GM23248 (cell line): ENCODE data around the gene CD151. TPM values are rescaled to one million over a fixed set of nuclear protein-coding genes. Genes with fewer than 3 reads are reported as not detected.

Source experiments
- DNase-seq: peaks from one replicate; pipeline ENCODE4 v3.0.0-alpha.2; 2015
- H2AFZ ChIP-seq: fragments of 200-600 bp; sonication (generic); 2 replicates; pipeline ENCODE4 v1.6.1; 2016; ENCODE audit warnings: antibody characterized with exemption
- H3F3A ChIP-seq: fragments of 200-600 bp; sonication (generic); 2 replicates; pipeline ENCODE4 v1.6.1; 2016; ENCODE audit warnings: mild to moderate bottlenecking, antibody characterized with exemption, mixed run types; ENCODE audit not compliant: insufficient read depth
- H3K27ac ChIP-seq: fragments of 200-600 bp; sonication (generic); 2 replicates; pipeline ENCODE4 v1.5.1; 2016; ENCODE audit warnings: mild to moderate bottlenecking
- H3K27me3 ChIP-seq: fragments of 200-600 bp; sonication (generic); replicated peaks from 2 replicates; pipeline ENCODE4 v1.6.1; 2016; ENCODE audit warnings: mild to moderate bottlenecking; ENCODE audit not compliant: insufficient read depth
- H3K36me3 ChIP-seq: fragments of 200-600 bp; sonication (generic); 2 replicates; pipeline ENCODE4 v1.6.1; 2016; ENCODE audit warnings: low read depth, mild to moderate bottlenecking
- H3K4me1 ChIP-seq: fragments of 200-600 bp; sonication (generic); 2 replicates; pipeline ENCODE4 v1.6.1; 2016; ENCODE audit warnings: mild to moderate bottlenecking; ENCODE audit not compliant: insufficient read depth
- H3K4me2 ChIP-seq: fragments of 200-600 bp; sonication (generic); one replicate; pipeline ENCODE4 v1.6.1; 2016; ENCODE audit warnings: mild to moderate bottlenecking; ENCODE audit not compliant: unreplicated experiment
- H3K4me3 ChIP-seq: fragments of 200-600 bp; sonication (generic); 2 replicates; pipeline ENCODE4 v1.5.1; 2016; ENCODE audit warnings: mild to moderate bottlenecking
- H3K79me2 ChIP-seq: fragments of 200-600 bp; sonication (generic); 2 replicates; pipeline ENCODE4 v1.6.1; 2016; ENCODE audit warnings: mild to moderate bottlenecking; ENCODE audit not compliant: insufficient read depth
- H3K9ac ChIP-seq: fragments of 200-600 bp; sonication (generic); 2 replicates; pipeline ENCODE4 v1.6.1; 2016; ENCODE audit warnings: mild to moderate bottlenecking
- H3K9me2 ChIP-seq: fragments of 200-600 bp; sonication (generic); 2 replicates; pipeline ENCODE4 v1.6.1; 2016; ENCODE audit warnings: mixed run types, mild to moderate bottlenecking, moderate library complexity; ENCODE audit not compliant: insufficient read depth
- H3K9me3 ChIP-seq: fragments of 200-600 bp; sonication (generic); one replicate; pipeline ENCODE4 v1.6.1; 2017; ENCODE audit warnings: low read depth
- H4K20me1 ChIP-seq: fragments of 200-600 bp; sonication (generic); 2 replicates; pipeline ENCODE4 v1.6.0; 2016; ENCODE audit not compliant: insufficient read depth
- EZH2 ChIP-seq: fragments of 200-600 bp; sonication (generic); IDR thresholded peaks from 2 replicates; pipeline ENCODE4 v1.6.1; 2018; ENCODE audit warnings: antibody characterized with exemption, mild to moderate bottlenecking; ENCODE audit not compliant: insufficient read depth, poor library complexity, severe bottlenecking
- EZH2phosphoT487 ChIP-seq: fragments of 200-600 bp; sonication (generic); IDR thresholded peaks from 2 replicates; pipeline ENCODE4 v1.6.1; 2018; ENCODE audit warnings: antibody characterized with exemption, moderate library complexity, mild to moderate bottlenecking, low read depth; ENCODE audit not compliant: insufficient read depth
- WGBS, 2 experiments: methylation state at CpG; one replicate each; pipeline ENCODE4 v1.1.6; 2015 to 2017; ENCODE audit warnings: low lambda C conversion rate in 2 of 2, low coverage in 1 of 2; ENCODE audit errors: missing lambda C conversion rate in 2 of 2; 5-methylcytosine and 5-hydroxymethylcytosine counted together
- in situ Hi-C: fragments of 300-500 bp; cut with MboI; formaldehyde crosslinking; loops from 2 replicates; pipeline ENCODE4 v1.15.0; 2020
- polyA plus RNA-seq: library from polyadenylated mRNA; unstranded; fragments of >200 nt; fragmentation: Nextera tagmentation; extraction: Ambion mirVana; gene quantifications from 2 replicates; pipeline ENCODE4 v1.2.1, GENCODE V29; 2016
- total RNA-seq: library from RNA; depleted of rRNA; stranded (reverse); fragments of >200 nt; shearing (Covaris generic); gene quantifications from 2 replicates; pipeline ENCODE4 v1.2.3, GENCODE V29; 2014

The CD151 gene
- total and polyA plus RNA-seq, 2 experiments from 2014 or later, result 796 to 1,651 TPM

- in situ Hi-C loops, result no loop called here
- Histone ChIP-seq H3K27ac (no peak overlapping the region), H3K4me1 (0 out of 2 replicates have a peak, but pooled peaks cover 7% of the 10 kb centered on the region), H3K9me2 (no peaks in the 10 kb centered on the region), H3K79me2 (no peaks in the 10 kb centered on the region), H2AFZ (no peak overlapping the region), H3K36me3 (no peaks in the 10 kb centered on the region), H3K4me3 (no peak overlapping the region), H3K27me3 (no peaks in the 10 kb centered on the region), H3K9me3 (no peaks in the 10 kb centered on the region), H4K20me1 (no peaks in the 10 kb centered on the region), H3F3A (no peaks in the 10 kb centered on the region), H3K4me2 (no peak overlapping the region), H3K9ac (no peak overlapping the region)
- WGBS, 2 experiments, result 94% methylated on average over 12 of the region's 12 CpGs
- no peak for DNase-seq
- no peak for TF ChIP-seq EZH2
- TF ChIP-seq EZH2phosphoT487, result no peak
These were observed 29.9 kb downstream of the CD151 start for GRCh38 chr11:862696-863022.

- TF ChIP-seq EZH2phosphoT487 (no peak), EZH2 (no peak)
- DNase-seq, result no peak
- Histone ChIP-seq H3K4me3 (no peak overlapping the region), H3K9me2 (no peaks in the 10 kb centered on the region), H3K9me3 (no peaks in the 10 kb centered on the region), H3K79me2 (no peaks in the 10 kb centered on the region), H3K4me2 (no peak overlapping the region), H4K20me1 (no peaks in the 10 kb centered on the region), H3K27me3 (no peaks in the 10 kb centered on the region), H3K27ac (no peak overlapping the region), H2AFZ (no peak overlapping the region), H3K4me1 (0 out of 2 replicates have a peak, but pooled peaks cover 7% of the 10 kb centered on the region), H3K36me3 (no peaks in the 10 kb centered on the region), H3F3A (no peaks in the 10 kb centered on the region), H3K9ac (no peak overlapping the region)
- in situ Hi-C loops, result no loop called here
- 88 to 90% methylated on average over 20 to 24 of the region's 24 CpGs for WGBS, 2 experiments
These were observed 30.5 kb downstream of the CD151 start for GRCh38 chr11:863023-863909.

- Histone ChIP-seq H3K27ac (no peak overlapping the region), H2AFZ (no peak overlapping the region), H3K79me2 (no peaks in the 10 kb centered on the region), H3K4me2 (no peak overlapping the region), H3K36me3 (no peaks in the 10 kb centered on the region), H4K20me1 (no peaks in the 10 kb centered on the region), H3F3A (no peaks in the 10 kb centered on the region), H3K4me3 (no peak overlapping the region), H3K9me3 (no peaks in the 10 kb centered on the region), H3K4me1 (0 out of 2 replicates have a peak, but pooled peaks cover 7% of the 10 kb centered on the region), H3K27me3 (no peaks in the 10 kb centered on the region), H3K9ac (no peak overlapping the region), H3K9me2 (no peaks in the 10 kb centered on the region)
- WGBS, 2 experiments, result 92 to 95% methylated on average over 28 of the region's 31 CpGs
- no peak for TF ChIP-seq EZH2
- TF ChIP-seq EZH2phosphoT487, result no peak
- no peak for DNase-seq
- in situ Hi-C loops, result no loop called here
These were observed 31.4 kb downstream of the CD151 start for GRCh38 chr11:863910-864827.

GRCh38 chr11:864898-865297 lies 32.1 kb downstream of the CD151 start:
- Histone ChIP-seq H3K4me2 (no peak overlapping the region), H3K9ac (no peak overlapping the region), H4K20me1 (no peaks in the 10 kb centered on the region), H3K79me2 (no peaks in the 10 kb centered on the region), H3K4me1 (0 out of 2 replicates have a peak, but pooled peaks cover 2% of the 10 kb centered on the region), H3K27me3 (no peaks in the 10 kb centered on the region), H3K9me3 (no peaks in the 10 kb centered on the region), H3K36me3 (no peaks in the 10 kb centered on the region), H3K9me2 (no peaks in the 10 kb centered on the region), H3K4me3 (no peak overlapping the region), H3K27ac (no peak overlapping the region), H3F3A (no peaks in the 10 kb centered on the region), H2AFZ (no peak overlapping the region)
- in situ Hi-C loops, result no loop called here
- WGBS, 2 experiments, result 96 to 98% methylated on average over 11 of the region's 11 CpGs
- TF ChIP-seq EZH2 (no peak), EZH2phosphoT487 (no peak)
- DNase-seq, result no peak
